ENCODE results near the gene XPO1.

XPO1 gene

GRCh38 chr2:61431345-61431744 lies 106.8 kb downstream of the XPO1 start:
- H3K79me1 ChIP-seq (replicated peaks; ENCODE audit: low read length, poor library complexity, severe bottlenecking), result peaks cover 2% of the 10 kb centered on the region
- H2AFZ ChIP-seq (ENCODE audit: low read depth, low read length), result no peak overlapping the region
- H4K91ac ChIP-seq (ENCODE audit: low read length), result no peak overlapping the region
- H3K4me2 ChIP-seq (ENCODE audit: low read length, poor library complexity, severe bottlenecking), result no peak overlapping the region
- H3K4ac ChIP-seq (ENCODE audit: low read depth in 1 of 2, low read length in 2 of 2), result no peak overlapping the region
- peaks cover 17% of the 10 kb centered on the region for H3K4me1 ChIP-seq (ENCODE audit: control insufficient read depth, insufficient read depth, low read depth, low read length)
- H2BK15ac ChIP-seq (ENCODE audit: low read depth, poor library complexity, severe bottlenecking), result no peak overlapping the region
- no peak overlapping the region for H2AK5ac ChIP-seq (ENCODE audit: low read length, severe bottlenecking)
- H3K14ac ChIP-seq (ENCODE audit: low read length in 2 of 2), result no peak overlapping the region
- H3K36me3 ChIP-seq (ENCODE audit: control insufficient read depth in 1 of 2, insufficient read depth in 2 of 2, low read depth in 1 of 2, low read length in 2 of 2), result peaks cover 0 to 9% of the 10 kb centered on the region in 2 experiments
- no peak for DNase-seq
- H3K4me3 ChIP-seq (ENCODE audit: insufficient read depth in 1 of 2, low read depth in 1 of 2, low read length in 2 of 2), result no peak overlapping the region
- no peak overlapping the region for H2BK5ac ChIP-seq (ENCODE audit: low read depth, low read length, poor library complexity, severe bottlenecking)
- no peak overlapping the region for H3K9ac ChIP-seq (ENCODE audit: low read length)
- H2BK120ac ChIP-seq (ENCODE audit: low read depth, low read length), result no peak overlapping the region
- no peaks in the 10 kb centered on the region for H3K27me3 ChIP-seq (ENCODE audit: control insufficient read depth in 1 of 2, insufficient read depth in 1 of 2, low read length in 2 of 2)
- no peak overlapping the region for H3K18ac ChIP-seq (ENCODE audit: low read depth in 1 of 2, low read length in 2 of 2)
- H3K9me3 ChIP-seq (ENCODE audit: control insufficient read depth, low read length), result no peaks in the 10 kb centered on the region
- no peak overlapping the region for H3K23ac ChIP-seq (ENCODE audit: low read length in 2 of 2)
- H4K8ac ChIP-seq (ENCODE audit: low read length), result no peak overlapping the region
- H3K27ac ChIP-seq (ENCODE audit: low read length, poor library complexity, severe bottlenecking), result no peak overlapping the region
- WGBS, result 97% methylated on average over 5 of the region's 5 CpGs
- H2BK12ac ChIP-seq (ENCODE audit: low read length in 2 of 2), result no peak overlapping the region

Measured in mesenchymal stem cell (in vitro differentiated cells and primary cell).